HG03175 (cell line): Measurements from ENCODE around the gene ADAMTSL1.

ENCODE experiments used
- ATAC-seq: cut with Tn5 transposase; IDR thresholded peaks from one replicate; pipeline ENCODE4 v1.9.1; 2021; ENCODE audit warnings: mild to moderate bottlenecking, moderate library complexity; ENCODE audit not compliant: unreplicated experiment

Gene ADAMTSL1

DNA sequence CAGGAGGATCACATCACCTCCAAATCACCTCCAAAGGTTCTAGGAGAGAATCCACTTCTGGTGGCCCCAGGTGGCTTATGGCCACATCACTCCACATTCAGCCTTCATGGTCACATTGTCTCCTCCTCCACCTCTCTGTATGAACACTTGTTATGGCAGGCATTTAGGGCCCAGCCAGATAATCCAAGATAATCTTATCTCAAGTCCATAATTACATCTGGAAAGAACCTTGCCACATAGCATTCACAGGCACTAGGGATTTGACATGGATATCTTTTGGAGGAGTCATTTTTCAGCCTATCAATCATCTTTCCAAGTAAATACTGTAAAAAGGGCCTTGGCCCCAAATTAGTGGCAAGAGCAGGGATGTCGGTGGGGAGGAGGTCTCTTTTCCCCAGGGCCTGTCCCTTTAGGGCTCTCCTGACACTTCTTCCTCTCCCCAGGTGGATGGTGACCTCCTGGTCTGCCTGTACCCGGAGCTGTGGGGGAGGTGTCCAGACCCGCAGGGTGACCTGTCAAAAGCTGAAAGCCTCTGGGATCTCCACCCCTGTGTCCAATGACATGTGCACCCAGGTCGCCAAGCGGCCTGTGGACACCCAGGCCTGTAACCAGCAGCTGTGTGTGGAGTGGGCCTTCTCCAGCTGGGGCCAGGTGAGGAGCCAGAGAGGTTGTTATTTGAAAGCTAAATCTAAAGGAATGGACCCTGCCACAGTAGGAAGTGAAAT lies 418.2 kb downstream of the ADAMTSL1 start:
- ATAC-seq, result no peak

DNA sequence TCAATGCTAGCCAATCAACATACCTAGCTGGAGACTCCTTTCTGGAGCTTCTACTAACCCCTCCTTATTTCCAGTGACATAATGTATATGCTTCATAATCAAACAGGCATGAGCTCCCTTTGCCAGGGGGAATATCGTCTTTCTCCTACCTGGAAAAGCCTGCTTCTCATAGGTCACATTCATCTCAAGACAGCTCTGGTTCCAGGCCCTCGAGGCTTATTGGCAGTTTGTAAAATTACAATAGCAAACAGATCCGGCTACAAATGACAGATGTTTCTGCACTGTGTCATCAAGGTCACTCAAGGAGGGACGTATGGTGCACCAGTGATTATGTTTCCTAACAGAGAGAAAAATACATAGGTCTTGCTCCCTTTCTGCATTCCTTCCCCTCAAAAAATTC lies 419.1 kb downstream of the ADAMTSL1 start:
- ATAC-seq, result no peak

DNA sequence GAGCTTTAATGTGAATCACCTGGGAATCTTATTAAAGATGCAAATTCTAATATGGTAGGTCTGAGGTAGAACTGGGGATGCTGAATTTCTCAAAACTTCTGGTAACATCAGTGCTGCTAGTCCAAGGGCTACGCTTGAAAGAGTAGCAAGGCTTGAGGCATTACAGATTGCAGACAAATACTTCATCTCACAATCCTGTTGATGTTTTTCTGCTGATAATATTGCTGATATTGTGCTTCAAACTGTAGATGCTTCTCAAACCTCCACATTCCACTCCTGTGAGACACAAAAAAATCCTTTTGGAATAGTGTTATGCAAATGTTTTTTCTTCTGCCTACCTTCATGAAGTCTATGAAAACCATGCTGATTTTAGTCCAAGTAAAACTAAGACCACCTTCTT lies 419.5 kb downstream of the ADAMTSL1 start:
- ATAC-seq, result no peak

DNA sequence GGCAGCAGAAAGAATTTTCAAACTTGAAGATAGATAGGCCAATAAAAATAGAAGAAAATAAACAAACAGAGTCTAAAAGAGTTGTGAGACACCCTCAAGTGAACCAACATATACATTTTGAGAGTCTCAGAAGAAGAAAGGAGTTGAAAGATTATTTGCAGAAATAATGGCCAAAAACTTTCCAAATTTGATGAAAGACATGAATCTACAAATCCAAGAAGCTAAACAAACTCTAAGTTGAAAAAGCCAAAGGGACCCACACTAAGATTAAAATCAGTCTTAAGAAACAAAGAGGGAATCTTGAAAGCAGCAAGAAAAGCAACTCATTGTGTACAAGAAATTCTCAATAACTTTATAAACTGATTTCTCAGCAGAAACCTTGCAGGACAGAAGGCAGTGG lies 422.1 kb downstream of the ADAMTSL1 start:
- no peak for ATAC-seq

DNA sequence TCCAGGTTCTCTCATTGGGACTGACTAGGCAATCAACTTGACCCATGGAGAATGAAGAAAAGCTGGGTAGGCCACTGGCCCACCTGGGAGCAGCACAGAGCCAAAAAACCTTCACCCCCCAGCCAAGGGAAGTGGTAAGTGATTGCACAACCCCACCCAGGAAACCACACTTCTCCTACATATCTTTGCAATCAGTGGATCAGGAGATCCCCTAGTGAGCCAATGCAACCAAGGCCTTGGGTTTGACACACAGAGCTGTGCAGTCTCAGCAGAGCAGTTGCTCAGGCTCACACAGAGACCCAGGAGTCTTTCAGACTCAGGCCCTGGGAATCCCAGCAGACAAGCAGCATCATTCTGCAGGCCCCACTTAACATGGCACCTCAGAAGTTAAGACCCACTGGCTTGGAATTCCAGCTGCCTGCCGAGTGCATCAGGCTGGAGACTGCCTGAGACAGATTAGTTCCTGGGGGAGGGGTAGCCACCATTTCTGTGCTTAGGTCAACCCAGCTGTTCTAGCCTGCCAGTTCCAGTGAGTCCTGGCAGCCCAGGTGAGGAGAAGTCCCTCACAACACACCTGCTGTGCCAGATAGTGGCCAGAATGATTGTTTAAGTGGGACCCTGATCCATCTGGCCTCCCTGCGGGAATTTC lies 422.7 kb downstream of the ADAMTSL1 start:
- ATAC-seq, result no peak

DNA sequence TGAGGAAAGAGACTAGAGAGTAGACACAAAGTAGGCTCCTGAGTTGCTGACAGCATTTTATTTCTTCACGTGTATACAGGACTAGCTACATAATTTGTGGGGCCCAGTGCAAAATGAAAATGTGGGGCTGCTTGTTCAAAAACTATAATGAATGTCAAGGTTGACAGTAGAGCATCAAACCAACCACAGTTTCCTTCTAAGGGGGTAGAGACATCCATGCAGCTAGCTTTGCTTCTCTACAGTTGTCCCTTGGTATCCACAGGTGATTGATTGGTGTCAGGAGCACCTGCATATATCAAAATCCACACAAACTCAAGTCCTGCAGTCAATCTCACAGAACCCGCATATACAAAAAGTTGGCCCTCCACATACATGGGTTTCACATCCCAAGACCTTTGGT lies 429.5 kb downstream of the ADAMTSL1 start:
- no peak for ATAC-seq

DNA sequence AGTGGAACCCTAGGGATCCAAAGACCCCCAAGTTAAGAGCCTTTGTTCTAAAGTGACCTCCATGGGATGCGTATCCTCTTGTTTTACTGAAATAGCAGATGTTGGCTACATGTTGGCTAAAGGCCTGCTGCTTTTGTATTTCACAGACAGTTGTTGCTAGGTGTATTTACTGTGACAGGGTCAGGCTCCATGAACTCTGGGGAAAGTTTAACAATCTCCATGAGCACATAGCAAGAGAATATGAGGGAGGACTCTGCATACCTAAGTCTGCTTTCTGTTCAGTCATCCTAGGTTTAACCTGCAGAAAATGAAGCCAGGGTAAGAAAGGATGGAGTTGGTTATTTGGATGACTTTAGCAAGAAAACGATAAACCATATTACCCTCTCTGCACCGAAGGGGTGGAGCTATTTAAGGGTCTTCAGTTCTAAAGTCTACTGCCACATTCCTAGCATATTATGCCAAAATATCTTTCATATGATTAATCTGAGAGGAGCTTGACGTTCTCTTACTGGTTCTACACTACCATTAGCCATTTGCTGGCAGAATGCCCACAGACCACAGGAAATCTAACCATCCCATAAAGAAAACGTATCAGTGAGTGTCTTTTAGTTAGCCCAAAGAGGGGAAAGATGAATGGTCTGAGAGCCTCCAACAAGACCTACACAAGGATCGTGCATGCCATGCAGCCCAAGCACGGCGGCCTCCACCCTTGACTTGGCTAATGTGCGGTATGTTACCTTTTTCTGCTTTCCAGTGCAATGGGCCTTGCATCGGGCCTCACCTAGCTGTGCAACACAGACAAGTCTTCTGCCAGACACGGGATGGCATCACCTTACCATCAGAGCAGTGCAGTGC lies 431.3 kb downstream of the ADAMTSL1 start:
- ATAC-seq, result no peak

DNA sequence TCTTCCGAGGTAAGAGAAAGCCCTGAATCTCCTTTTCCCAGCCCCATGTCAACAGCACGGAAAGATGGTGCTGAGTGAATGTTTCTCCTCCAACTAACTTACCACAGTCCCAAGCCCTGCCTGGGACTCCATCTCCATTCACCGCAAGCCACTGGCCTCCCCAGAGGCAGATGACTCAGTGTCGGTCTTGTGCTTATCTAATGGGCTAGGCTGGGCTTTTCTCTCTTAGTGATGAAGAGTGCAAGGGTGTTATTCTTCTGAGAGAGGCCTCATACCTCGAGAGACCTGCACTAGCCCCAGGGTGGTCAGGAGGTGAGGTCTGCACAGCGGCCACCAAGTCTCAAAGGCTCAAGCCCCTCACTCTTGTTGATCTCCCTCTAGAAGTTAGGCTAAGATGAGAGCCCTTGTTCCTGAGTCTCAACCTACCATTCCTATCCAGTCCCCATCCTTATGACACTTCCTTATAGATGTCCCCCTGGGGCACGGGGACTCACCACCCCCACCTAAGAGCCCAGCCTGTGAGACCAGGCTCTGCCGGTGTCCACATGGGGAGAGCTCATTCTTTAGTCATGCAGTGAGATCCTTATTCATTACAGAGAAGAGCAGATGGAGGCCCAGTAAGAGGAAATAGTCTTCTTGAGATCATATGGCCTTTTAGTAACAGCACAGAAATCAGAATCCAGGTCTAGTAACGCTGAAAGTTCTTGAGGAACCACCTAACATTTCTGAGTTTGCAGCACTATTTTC lies 432.1 kb downstream of the ADAMTSL1 start:
- ATAC-seq, result no peak

DNA sequence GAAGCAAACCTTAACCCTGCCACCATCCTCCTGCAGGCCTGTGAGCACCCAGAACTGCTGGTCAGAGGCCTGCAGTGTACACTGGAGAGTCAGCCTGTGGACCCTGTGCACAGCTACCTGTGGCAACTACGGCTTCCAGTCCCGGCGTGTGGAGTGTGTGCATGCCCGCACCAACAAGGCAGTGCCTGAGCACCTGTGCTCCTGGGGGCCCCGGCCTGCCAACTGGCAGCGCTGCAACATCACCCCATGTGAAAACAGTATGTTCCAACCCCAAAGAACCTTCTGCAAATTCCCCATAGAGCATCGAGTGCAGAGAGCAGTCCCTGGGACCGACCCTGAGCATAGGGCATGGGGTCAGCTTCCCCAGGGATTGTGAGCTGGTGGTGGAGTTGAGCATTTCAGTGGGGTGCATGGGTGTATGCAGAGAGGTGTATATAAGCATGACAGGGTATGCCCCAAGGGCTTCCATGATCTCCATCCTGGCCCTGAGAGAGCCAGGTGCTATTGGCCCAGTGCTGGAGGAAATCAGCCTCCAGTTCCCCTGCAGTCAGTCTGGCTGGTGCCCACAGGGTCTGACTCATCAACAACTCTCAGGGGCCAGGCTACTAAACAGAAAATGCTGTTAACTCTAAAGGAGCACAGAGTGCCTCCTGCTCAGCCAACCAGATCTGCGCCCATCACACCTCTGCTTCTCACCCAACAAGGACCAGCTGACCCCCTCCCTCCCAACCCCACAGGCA lies 432.9 kb downstream of the ADAMTSL1 start:
- no peak for ATAC-seq

DNA sequence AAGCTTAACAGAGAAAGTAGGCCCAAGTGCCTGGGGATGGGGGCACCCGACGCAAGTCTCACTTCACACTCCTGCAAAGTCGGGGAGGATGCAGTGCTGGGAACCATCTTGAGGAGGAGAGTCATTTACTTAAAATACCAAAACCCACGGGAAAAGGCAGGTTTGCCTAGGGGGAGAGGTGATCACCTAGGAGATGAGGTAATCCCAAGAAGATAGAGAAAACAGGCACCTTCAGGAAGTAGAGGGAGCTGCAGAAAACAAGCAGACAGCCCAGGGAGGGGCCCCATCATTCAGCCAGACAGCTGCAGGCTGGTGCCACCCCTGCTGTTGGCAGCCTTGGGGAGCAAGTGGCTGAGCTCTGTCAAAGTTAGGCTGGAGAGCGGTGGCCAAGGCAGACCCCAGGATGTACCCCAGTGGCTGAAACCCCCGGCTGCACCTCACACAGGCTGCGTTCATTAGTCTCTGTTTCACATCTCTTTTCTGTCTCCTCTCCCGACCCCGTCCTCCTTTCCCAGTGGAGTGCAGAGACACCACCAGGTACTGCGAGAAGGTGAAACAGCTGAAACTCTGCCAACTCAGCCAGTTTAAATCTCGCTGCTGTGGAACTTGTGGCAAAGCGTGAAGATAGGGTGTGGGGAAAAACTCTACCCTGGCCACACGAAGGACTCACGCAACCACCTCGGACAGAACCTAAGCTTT lies 434.1 kb downstream of the ADAMTSL1 start:
- ATAC-seq, result no peak

DNA sequence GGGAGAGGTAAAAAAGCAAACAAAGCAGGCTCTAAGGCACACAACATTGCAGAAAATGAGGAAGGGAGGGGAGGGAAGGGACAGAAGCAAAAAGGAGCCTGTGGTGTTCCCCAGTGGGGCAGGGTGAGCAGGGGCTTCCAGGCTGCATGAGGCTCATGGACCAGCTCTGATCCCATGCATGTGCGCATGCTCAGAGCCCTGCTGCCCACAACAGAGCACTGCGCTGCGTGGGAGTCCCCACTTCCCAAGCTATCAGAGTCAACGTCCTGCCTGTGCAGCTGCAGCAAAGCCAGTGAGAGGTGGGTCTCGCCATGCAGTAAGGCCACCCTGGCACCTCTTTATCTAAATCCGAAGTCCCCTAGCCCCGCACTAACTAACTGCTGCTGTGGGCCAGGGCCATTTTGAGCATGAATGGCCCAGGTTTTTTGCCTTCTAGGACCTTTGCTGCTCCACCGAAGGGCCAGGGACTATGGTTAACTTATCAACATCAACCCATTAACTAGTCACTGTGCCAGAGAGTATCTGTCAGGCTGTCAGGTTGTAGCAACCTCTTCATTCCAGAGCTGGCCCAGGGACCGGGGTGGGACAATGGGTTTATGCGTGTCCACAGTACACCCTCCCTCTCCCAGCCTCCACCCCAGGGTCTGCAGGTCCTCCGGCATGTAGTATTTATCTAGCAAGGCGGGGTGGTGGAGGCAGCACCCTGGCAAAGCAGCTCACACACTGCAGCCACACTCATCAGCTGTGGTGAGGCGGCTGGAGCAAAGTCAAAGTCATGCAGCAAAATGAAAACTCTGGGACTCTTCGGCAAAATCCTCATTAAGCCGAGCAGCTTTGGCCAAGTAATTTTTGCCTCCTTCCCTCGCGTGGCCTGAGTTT lies 435.4 kb downstream of the ADAMTSL1 start:
- ATAC-seq, result no peak

DNA sequence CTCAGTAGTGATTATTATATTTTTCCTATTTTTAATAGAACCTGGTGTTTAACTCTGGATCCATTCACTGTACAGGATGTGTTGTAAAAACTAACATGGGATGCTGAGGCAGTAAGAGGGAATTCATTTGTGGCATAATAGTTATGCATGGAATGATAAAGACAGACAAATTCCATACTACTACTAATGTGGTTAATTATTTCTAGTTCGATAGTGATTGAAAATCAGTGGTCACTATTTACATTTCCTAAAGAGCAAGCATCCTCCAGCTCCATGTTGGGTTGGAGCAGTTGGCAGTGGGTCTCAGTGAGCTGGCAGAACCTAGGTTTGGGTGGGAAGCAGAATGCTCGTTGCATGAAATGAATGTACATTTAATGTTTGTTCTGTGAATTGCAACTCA lies 436.5 kb downstream of the ADAMTSL1 start:
- no peak for ATAC-seq

DNA sequence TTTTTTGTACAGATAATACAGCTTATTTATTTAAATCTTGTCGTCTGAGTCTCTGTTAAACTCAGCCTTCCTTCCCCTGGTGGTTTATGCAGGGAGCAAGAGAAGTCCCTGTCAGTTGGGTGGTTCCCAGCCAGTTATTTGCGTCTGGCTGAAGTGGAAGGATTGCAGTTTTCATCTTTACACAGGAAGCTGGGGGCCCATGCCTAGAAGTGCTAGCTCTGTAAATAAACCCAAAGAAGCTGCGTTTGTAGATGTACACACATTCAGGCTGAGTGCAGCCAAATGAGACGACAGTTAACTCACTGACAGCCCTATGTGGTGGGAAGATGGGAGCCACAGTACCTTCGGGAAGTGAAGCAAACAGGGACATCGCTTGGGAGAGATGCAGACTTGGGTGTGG lies 437.0 kb downstream of the ADAMTSL1 start:
- ATAC-seq, result no peak

DNA sequence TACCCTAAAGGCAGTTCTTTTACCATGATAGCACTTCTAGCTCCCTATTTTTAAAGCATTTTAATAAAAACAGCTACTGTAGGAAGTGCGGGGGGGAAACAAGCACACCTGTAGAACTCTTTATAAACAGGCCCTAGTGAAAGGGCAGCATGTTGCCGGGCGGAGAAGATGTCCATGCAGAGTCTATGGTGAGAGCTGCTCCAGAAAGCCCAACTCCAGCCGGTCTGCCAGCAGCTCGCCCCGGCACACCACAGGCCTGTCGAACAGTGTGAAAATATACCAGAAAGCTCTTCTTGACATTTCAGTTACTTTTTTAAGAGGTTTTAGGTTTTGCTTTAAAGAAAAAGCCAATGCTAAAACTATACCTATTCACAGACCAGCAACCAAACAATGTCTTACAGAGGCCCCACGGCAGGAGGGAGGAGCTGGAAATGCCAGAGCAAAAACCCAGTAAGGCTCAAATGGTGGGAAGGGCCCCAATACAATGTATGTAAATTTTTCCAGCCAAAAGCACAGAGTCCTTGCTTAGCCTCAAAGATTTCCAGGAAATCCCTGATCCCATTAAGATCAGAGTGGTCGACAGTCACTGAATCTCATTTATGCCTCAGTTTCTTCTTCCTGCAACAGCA lies 437.9 kb downstream of the ADAMTSL1 start:
- ATAC-seq, result no peak

DNA sequence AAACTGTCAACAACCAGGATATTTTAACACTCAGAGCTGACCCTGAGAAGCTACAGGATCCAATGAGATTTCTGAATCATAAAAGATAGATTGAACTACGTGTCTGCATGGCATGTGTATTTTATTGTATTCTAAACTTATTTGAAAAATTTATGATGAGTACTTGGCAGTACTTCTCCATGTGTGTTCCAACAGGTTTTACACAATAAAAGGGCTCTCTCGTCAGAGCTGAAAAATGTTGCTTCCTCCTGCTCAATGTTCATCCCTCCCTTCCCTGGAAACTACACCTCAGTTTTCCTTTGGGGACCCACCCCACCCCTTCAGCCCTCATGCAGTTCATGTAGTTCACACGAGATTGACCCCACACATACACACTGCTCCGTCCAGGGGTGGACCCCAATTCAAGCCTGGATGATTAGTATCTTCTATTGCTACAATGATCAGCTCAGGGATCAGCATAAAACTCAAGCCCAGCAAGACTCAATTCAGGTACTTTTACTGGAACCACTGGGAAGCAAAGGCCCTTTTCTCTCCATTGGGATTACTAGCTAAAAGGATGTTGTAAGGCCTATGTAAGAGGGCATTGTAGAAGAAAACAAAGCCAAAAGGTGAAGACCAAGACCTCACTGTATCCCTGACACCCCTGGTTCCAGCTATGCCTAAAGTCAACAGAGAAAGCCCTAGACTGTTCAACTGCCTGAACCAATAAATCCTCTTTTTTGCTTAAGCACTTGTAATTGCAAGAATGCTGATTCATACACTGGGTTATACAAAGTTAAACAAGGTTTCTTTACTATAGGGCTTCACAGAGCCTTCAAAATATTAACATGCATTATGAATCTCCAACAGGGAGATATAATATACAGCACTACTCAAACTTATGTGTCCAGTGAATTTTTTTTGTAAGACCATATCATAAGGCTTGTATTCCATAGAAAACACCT lies 446.5 kb downstream of the ADAMTSL1 start:
- ATAC-seq, result no peak

DNA sequence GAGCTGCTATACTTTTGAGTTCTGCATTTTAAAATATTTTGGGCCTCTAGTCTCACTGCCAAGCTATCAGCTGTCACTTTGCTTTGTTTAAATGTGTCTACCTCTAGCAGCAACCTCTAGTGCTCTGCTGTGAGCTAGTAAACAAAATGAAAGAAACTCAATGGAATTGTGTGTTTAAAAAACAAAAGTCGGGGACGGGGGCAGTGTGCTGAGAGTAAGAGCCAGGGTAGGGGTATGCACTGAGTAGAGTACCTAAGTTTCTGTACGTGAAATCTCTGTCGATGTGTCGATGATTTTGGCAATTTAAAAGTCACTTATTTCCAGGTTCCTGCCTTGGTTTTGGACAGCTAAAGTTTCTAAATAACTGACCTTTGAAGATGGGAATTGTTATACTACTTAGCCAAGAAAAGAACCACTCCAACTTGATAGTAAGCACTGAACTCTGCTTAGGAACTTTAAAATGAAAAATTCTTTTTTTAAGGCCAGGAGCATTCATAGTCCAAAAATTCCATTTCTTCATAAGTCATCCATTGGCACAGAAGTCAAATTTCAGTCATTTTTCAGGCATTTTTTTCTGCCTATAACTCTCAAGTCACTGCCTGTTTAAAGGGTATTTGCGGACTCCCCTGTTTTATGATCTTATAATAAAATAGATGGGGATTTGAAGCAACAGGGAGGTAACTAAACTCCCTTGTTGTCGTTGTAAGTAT lies 447.6 kb downstream of the ADAMTSL1 start:
- ATAC-seq, result no peak
